BLaER1 (cell line): ENCODE results near the gene CSNK1D.
"Not testable (repeated sequence)": the region's sequence is repeated elsewhere in the genome, so short reads cannot be mapped to it uniquely, and the experiment has no call there.

Experiments
- H3K27ac ChIP-seq: shearing (Covaris generic); formaldehyde crosslinking; 2 replicates; pipeline ENCODE4 v1.8.1; 2022
- H3K27me3 ChIP-seq: shearing (Covaris generic); formaldehyde crosslinking; 2 replicates; pipeline ENCODE4 v1.8.1; 2022
- H3K36me3 ChIP-seq: shearing (Covaris generic); formaldehyde crosslinking; 2 replicates; pipeline ENCODE4 v1.8.1; 2022
- H3K4me1 ChIP-seq: shearing (Covaris generic); formaldehyde crosslinking; 2 replicates; pipeline ENCODE4 v1.8.1; 2022
- H3K4me2 ChIP-seq: shearing (Covaris generic); formaldehyde crosslinking; 2 replicates; pipeline ENCODE4 v1.8.1; 2022
- H3K4me3 ChIP-seq: shearing (Covaris generic); formaldehyde crosslinking; 2 replicates; pipeline ENCODE4 v1.8.1; 2022
- H3K9ac ChIP-seq: shearing (Covaris generic); formaldehyde crosslinking; 2 replicates; pipeline ENCODE4 v1.8.1; 2022
- H3K9me3 ChIP-seq: shearing (Covaris generic); formaldehyde crosslinking; 2 replicates; pipeline ENCODE4 v1.8.1; 2022
- H4K20me1 ChIP-seq: shearing (Covaris generic); formaldehyde crosslinking; 2 replicates; pipeline ENCODE4 v1.8.1; 2022
- Cebpa-rat ChIP-seq: shearing (Covaris generic); IDR thresholded peaks from 2 replicates; pipeline ENCODE4 v1.8.1; 2022

Gene CSNK1D

GRCh38 chr17:82216301-82217119, 57.0 kb downstream of the CSNK1D start:
- Histone ChIP-seq H3K27ac (peak overlapping the region; percentile 59), H4K20me1 (no peaks in the 10 kb centered on the region), H3K4me1 (peaks cover 40% of the 10 kb centered on the region), H3K9me3 (no peaks in the 10 kb centered on the region), H3K4me2 (peak overlapping the region; percentile 56), H3K27me3 (peaks cover 9% of the 10 kb centered on the region; the same call in 1 of the 2 replicates), H3K4me3 (no peak overlapping the region), H3K9ac (peak overlapping the region; percentile 32), H3K36me3 (no peaks in the 10 kb centered on the region)
- TF ChIP-seq Cebpa-rat = no peak

GRCh38 chr17:82215972-82216300, 57.6 kb downstream of the CSNK1D start:
- H4K20me1 ChIP-seq = no peaks in the 10 kb centered on the region
- H3K4me3 ChIP-seq = no peak overlapping the region
- no peak for TF ChIP-seq Cebpa-rat
- H3K9me3 ChIP-seq = no peaks in the 10 kb centered on the region
- H3K4me2 ChIP-seq = peak overlapping the region; percentile 56
- H3K36me3 ChIP-seq = no peaks in the 10 kb centered on the region
- H3K27ac ChIP-seq = peak overlapping the region; percentile 59
- H3K9ac ChIP-seq = peak overlapping the region; percentile 32; the same call in 1 of the 2 replicates
- H3K27me3 ChIP-seq = peaks cover 9% of the 10 kb centered on the region; the same call in 1 of the 2 replicates
- peaks cover 44% of the 10 kb centered on the region for H3K4me1 ChIP-seq

- Histone ChIP-seq H3K4me3 (no peak overlapping the region), H3K9ac (no peak overlapping the region), H3K27me3 (peaks cover 9% of the 10 kb centered on the region; the same call in 1 of the 2 replicates), H3K9me3 (no peaks in the 10 kb centered on the region), H4K20me1 (no peaks in the 10 kb centered on the region), H3K4me2 (peak overlapping the region; percentile 56), H3K4me1 (peaks cover 44% of the 10 kb centered on the region), H3K36me3 (no peaks in the 10 kb centered on the region), H3K27ac (no peak overlapping the region)
- TF ChIP-seq Cebpa-rat = no peak
These were observed 58.2 kb downstream of the CSNK1D start for GRCh38 chr17:82215095-82215971.

- no peak overlapping the region for H3K4me3 ChIP-seq
- no peaks in the 10 kb centered on the region for H3K9me3 ChIP-seq
- H3K9ac ChIP-seq = no peak overlapping the region
- no peak for TF ChIP-seq Cebpa-rat
- no peak overlapping the region for H3K4me2 ChIP-seq
- no peak overlapping the region for H3K27ac ChIP-seq
- H3K4me1 ChIP-seq = peaks cover 44% of the 10 kb centered on the region
- no peaks in the 10 kb centered on the region for H4K20me1 ChIP-seq
- H3K36me3 ChIP-seq = no peaks in the 10 kb centered on the region
- peaks cover 9% of the 10 kb centered on the region; the same call in 1 of the 2 replicates for H3K27me3 ChIP-seq
These were observed 59.4 kb downstream of the CSNK1D start for GRCh38 chr17:82214012-82214628.

- Histone ChIP-seq H4K20me1 (no peaks in the 10 kb centered on the region), H3K36me3 (no peaks in the 10 kb centered on the region), H3K9ac (peak overlapping the region; percentile 85), H3K27ac (peak overlapping the region; percentile 88), H3K27me3 (peaks cover 9% of the 10 kb centered on the region; the same call in 1 of the 2 replicates), H3K4me2 (peak overlapping the region; percentile 98), H3K4me3 (peak overlapping the region; percentile 94), H3K4me1 (peaks cover 44% of the 10 kb centered on the region), H3K9me3 (no peaks in the 10 kb centered on the region)
- no peak for TF ChIP-seq Cebpa-rat
These were observed 60.1 kb downstream of the CSNK1D start for GRCh38 chr17:82213251-82214011.

GRCh38 chr17:82212331-82213250, 60.9 kb downstream of the CSNK1D start, which contains the start of gene CCDC57:
Gene CCDC57, minus strand, starts transcription at chr17:82212842. Its CDS starts 10,898 bp downstream, at chr17:82201944.
- Histone ChIP-seq H3K27me3 (peaks cover 9% of the 10 kb centered on the region; the same call in 1 of the 2 replicates), H3K9ac (peak within 1 kb of the TSS; percentile 85), H3K4me2 (peak within 1 kb of the TSS; percentile 98), H3K4me1 (peaks cover 44% of the 10 kb centered on the region), H3K9me3 (no peaks in the 10 kb centered on the region), H3K36me3 (peaks cover 2% of the 10 kb centered on the region; the same call in 1 of the 2 replicates), H3K4me3 (peak within 1 kb of the TSS; percentile 94), H3K27ac (peak within 1 kb of the TSS; percentile 88), H4K20me1 (no peaks in the 10 kb centered on the region)
- TF ChIP-seq Cebpa-rat = no peak

GRCh38 chr17:82210655-82211054, 62.8 kb downstream of the CSNK1D start:
- not testable (repeated sequence) for H3K4me3 ChIP-seq, H3K4me2 ChIP-seq, H3K9ac ChIP-seq, H3K27me3 ChIP-seq, H3K27ac ChIP-seq, H4K20me1 ChIP-seq, H3K9me3 ChIP-seq
- peaks cover 35% of the 10 kb centered on the region for H3K4me1 ChIP-seq
- peaks cover 12% of the 10 kb centered on the region for H3K36me3 ChIP-seq
